Measurements from ENCODE around the gene PPM1M.
A peak's percentile ranks its signal among the peaks of the same experiment; 100 is the strongest.
"Not testable (repeated sequence)": the region's sequence is repeated elsewhere in the genome, so short reads cannot be mapped to it uniquely, and the experiment has no call there.

Gene PPM1M

DNA sequence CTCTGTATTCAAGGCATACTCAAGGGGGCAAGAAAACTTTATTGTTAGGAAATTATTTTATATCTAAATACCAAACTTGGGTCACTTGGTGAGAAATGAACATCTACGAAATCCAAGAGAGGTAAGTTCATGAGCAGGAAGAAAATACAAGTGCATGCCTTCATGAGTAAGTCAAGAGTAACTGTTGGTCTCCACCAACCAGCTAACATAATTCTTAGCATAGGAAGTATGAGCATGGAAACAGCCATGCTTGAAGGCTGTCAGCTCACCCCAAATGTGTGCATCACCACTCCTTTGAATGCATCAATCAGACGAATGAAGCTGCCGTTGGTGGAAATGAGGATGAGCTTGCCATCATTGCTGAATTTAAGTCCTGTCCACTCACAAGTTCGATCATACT, 13.9 kb downstream of the PPM1M start:
- Histone ChIP-seq H3K9me3 (ENCODE audit: control insufficient read depth, insufficient read depth, low read length) (no peaks in the 10 kb centered on the region), H3K27me3 (ENCODE audit: control insufficient read depth, insufficient read depth, low read length) (no peaks in the 10 kb centered on the region), H3K4me3 (ENCODE audit: low read length) (no peak overlapping the region), H3K36me3 (ENCODE audit: control insufficient read depth, insufficient read depth, low read length) (peaks cover 42% of the 10 kb centered on the region; the same call in 1 of the 2 replicates), H3K27ac (ENCODE audit: low read length) (no peak overlapping the region), H3K4me1 (ENCODE audit: control insufficient read depth, insufficient read depth, low read length) (no peaks in the 10 kb centered on the region)
- no CpG with 5 or more reads among the region's 4 CpGs for WGBS (ENCODE audit: insufficient coverage, insufficient read length)
- no peak for DNase-seq (ENCODE audit: low read depth, low spot score)

DNA sequence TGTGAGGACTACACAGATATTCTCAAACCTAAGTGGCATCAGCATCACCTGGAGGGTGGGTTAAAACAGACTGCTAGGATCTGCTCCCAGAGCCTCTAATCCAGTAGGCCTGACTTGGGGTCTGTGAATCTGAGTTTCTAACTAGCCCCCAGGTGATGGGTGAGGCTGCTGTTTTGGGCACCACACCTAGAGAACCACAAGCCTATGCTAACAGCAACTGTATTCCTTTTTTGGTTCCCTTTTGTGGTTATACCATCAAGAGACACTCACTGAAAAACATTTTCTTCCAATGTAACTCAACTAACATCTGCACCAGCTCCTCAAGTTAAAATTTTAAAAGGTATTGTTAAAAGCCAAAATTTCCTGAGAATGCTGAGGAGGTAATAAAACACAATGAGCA, 16.9 kb downstream of the PPM1M start:
- H3K27ac ChIP-seq (ENCODE audit: low read length): no peak overlapping the region
- H3K36me3 ChIP-seq (ENCODE audit: control insufficient read depth, insufficient read depth, low read length): peaks cover 27% of the 10 kb centered on the region; the same call in 1 of the 2 replicates
- DNase-seq (ENCODE audit: low read depth, low spot score): no peak
- no peaks in the 10 kb centered on the region for H3K4me1 ChIP-seq (ENCODE audit: control insufficient read depth, insufficient read depth, low read length)
- no peaks in the 10 kb centered on the region for H3K9me3 ChIP-seq (ENCODE audit: control insufficient read depth, insufficient read depth, low read length)
- H3K27me3 ChIP-seq (ENCODE audit: control insufficient read depth, insufficient read depth, low read length): no peaks in the 10 kb centered on the region
- H3K4me3 ChIP-seq (ENCODE audit: low read length): no peak overlapping the region

DNA sequence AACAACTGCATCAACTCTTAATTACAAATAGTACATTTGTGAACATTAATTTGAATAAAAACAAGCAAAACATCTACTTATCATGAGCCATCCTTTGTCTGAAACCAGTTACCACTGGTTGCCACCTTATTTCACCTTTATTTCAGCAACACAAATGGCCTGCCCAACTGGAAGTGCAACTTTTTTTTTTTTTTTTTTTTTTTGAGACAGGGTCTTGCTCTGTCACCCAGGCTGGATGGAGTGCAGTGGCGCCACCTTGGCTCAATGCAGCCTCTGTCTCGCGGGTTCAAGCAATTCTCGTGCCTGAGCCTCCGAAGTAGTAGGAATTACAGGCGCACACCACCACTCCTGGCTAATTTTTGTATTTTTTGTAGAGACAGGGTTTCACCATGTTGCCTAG, 19.8 kb downstream of the PPM1M start:
- no CpG with 5 or more reads among the region's 6 CpGs for WGBS (ENCODE audit: insufficient coverage, insufficient read length)
- H3K36me3 ChIP-seq (ENCODE audit: control insufficient read depth, insufficient read depth, low read length): peaks cover 14% of the 10 kb centered on the region; the same call in 1 of the 2 replicates
- no peaks in the 10 kb centered on the region for H3K27me3 ChIP-seq (ENCODE audit: control insufficient read depth, insufficient read depth, low read length)
- no peaks in the 10 kb centered on the region for H3K9me3 ChIP-seq (ENCODE audit: control insufficient read depth, insufficient read depth, low read length)
- H3K4me3 ChIP-seq (ENCODE audit: low read length): no peak overlapping the region
- H3K4me1 ChIP-seq (ENCODE audit: control insufficient read depth, insufficient read depth, low read length): no peaks in the 10 kb centered on the region
- no peak for DNase-seq (ENCODE audit: low read depth, low spot score)
- H3K27ac ChIP-seq (ENCODE audit: low read length): no peak overlapping the region

GRCh38 chr3:52268036-52268435, 22.5 kb downstream of the PPM1M start:
- no peaks in the 10 kb centered on the region for H3K4me1 ChIP-seq (ENCODE audit: control insufficient read depth, insufficient read depth, low read length)
- no peak overlapping the region for H3K27ac ChIP-seq (ENCODE audit: low read length)
- H3K27me3 ChIP-seq (ENCODE audit: control insufficient read depth, insufficient read depth, low read length): no peaks in the 10 kb centered on the region
- DNase-seq (ENCODE audit: low read depth, low spot score): no peak
- H3K4me3 ChIP-seq (ENCODE audit: low read length): no peak overlapping the region
- no CpG with 5 or more reads among the region's 7 CpGs for WGBS (ENCODE audit: insufficient coverage, insufficient read length)
- peaks cover 8% of the 10 kb centered on the region; the same call in 1 of the 2 replicates for H3K36me3 ChIP-seq (ENCODE audit: control insufficient read depth, insufficient read depth, low read length)
- H3K9me3 ChIP-seq (ENCODE audit: control insufficient read depth, insufficient read depth, low read length): no peaks in the 10 kb centered on the region; the same call in 1 of the 2 replicates

GRCh38 chr3:52269776-52270175, 24.2 kb downstream of the PPM1M start:
- Histone ChIP-seq H3K9me3 (ENCODE audit: control insufficient read depth, insufficient read depth, low read length) (no peaks in the 10 kb centered on the region; the same call in 1 of the 2 replicates), H3K4me1 (ENCODE audit: control insufficient read depth, insufficient read depth, low read length) (no peaks in the 10 kb centered on the region), H3K27ac (ENCODE audit: low read length) (no peak overlapping the region), H3K4me3 (ENCODE audit: low read length) (no peak overlapping the region), H3K36me3 (ENCODE audit: control insufficient read depth, insufficient read depth, low read length) (peaks cover 7% of the 10 kb centered on the region; the same call in 1 of the 2 replicates), H3K27me3 (ENCODE audit: control insufficient read depth, insufficient read depth, low read length) (no peaks in the 10 kb centered on the region)
- DNase-seq (ENCODE audit: low read depth, low spot score): no peak
- WGBS (ENCODE audit: insufficient coverage, insufficient read length): no CpG with 5 or more reads among the region's 3 CpGs

DNA sequence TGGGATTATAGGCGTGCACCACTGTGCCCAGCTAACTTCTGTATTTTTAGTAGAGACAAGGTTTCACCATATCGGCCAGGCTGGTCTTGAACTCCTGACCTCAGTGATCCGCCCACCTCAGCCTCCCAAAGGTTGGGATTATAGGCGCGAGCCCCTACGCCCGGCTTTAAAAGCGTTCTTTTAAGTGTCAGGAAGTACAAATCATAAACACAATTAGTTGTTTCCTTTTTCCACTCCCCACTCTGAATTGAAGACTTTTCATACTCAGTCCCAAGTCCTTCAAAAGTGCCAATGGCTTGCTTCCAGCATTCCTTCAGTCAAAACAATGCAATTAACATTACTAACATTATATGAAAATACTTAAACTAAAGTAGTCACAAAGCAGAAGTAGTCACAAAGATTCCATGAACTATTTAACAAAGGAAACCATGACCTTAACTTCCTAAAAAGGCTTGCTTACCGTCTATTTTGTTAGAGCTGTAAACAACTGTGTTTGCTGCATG, 24.7 kb downstream of the PPM1M start:
- Histone ChIP-seq H3K27ac (ENCODE audit: low read length) (no peak overlapping the region), H3K27me3 (ENCODE audit: control insufficient read depth, insufficient read depth, low read length) (no peaks in the 10 kb centered on the region), H3K4me1 (ENCODE audit: control insufficient read depth, insufficient read depth, low read length) (no peaks in the 10 kb centered on the region), H3K9me3 (ENCODE audit: control insufficient read depth, insufficient read depth, low read length) (no peaks in the 10 kb centered on the region; the same call in 1 of the 2 replicates), H3K4me3 (ENCODE audit: low read length) (no peak overlapping the region), H3K36me3 (ENCODE audit: control insufficient read depth, insufficient read depth, low read length) (peaks cover 7% of the 10 kb centered on the region; the same call in 1 of the 2 replicates)
- no peak for DNase-seq (ENCODE audit: low read depth, low spot score)
- WGBS (ENCODE audit: insufficient coverage, insufficient read length): no CpG with 5 or more reads among the region's 9 CpGs

- no CpG with 5 or more reads among the region's 9 CpGs for whole genome bisulfite sequencing (ENCODE audit: insufficient coverage, insufficient read length)
- not testable (repeated sequence) for H3K27ac ChIP-seq (ENCODE audit: low read length); H3K4me3 ChIP-seq (ENCODE audit: low read length); DNase-seq (ENCODE audit: low read depth, low spot score); H3K9me3 ChIP-seq (ENCODE audit: control insufficient read depth, insufficient read depth, low read length); H3K27me3 ChIP-seq (ENCODE audit: control insufficient read depth, insufficient read depth, low read length); H3K36me3 ChIP-seq (ENCODE audit: control insufficient read depth, insufficient read depth, low read length); H3K4me1 ChIP-seq (ENCODE audit: control insufficient read depth, insufficient read depth, low read length)
These were observed 26.6 kb downstream of the PPM1M start for GRCh38 chr3:52272172-52272571.

DNA sequence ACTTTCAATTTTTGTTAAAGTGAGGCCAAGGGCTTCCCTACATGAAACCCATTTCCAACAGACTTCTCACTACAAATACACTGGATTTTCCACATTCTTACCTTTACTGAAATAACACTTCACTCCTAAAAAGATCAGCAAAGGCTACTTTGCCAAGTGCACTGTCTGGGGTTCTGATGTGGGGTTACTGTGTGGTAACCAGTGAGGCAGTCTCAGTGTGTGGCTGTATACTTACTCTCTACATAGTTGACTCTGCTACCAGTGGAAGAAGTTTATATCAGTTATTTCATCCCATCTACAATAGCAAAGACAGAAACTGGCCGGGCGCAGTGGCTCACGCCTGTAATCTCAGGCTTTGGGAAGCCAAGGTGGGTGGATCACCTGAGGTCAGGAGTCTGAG, 27.3 kb downstream of the PPM1M start:
- peaks cover 4% of the 10 kb centered on the region; the same call in 1 of the 2 replicates for H3K36me3 ChIP-seq (ENCODE audit: control insufficient read depth, insufficient read depth, low read length)
- H3K27me3 ChIP-seq (ENCODE audit: control insufficient read depth, insufficient read depth, low read length): no peaks in the 10 kb centered on the region
- no peak for DNase-seq (ENCODE audit: low read depth, low spot score)
- no peaks in the 10 kb centered on the region; the same call in 1 of the 2 replicates for H3K9me3 ChIP-seq (ENCODE audit: control insufficient read depth, insufficient read depth, low read length)
- H3K4me1 ChIP-seq (ENCODE audit: control insufficient read depth, insufficient read depth, low read length): no peaks in the 10 kb centered on the region
- H3K4me3 ChIP-seq (ENCODE audit: low read length): no peak overlapping the region
- no peak overlapping the region for H3K27ac ChIP-seq (ENCODE audit: low read length)
- no CpG with 5 or more reads among the region's 3 CpGs for WGBS (ENCODE audit: insufficient coverage, insufficient read length)

DNA sequence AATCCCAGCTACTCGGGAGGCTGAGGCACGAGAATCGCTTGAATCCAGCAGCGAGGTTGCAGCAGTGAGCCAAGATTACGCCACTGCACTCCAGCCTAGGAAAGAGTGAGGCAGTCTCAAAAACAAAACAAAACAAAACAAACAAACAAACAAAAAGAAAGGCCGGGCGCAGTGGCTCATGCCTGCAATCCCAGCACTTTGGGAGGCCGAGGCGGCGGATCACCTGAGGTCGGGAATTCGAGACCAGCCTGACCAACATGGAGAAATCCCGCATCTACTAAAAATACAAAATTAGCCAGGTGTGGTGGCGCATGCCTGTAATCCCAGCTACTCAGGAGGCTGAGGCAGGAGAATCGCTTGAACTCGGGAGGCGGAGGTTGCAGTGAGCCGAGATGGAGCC, 29.2 kb downstream of the PPM1M start:
- not testable (repeated sequence) for H3K4me3 ChIP-seq (ENCODE audit: low read length); H3K27me3 ChIP-seq (ENCODE audit: control insufficient read depth, insufficient read depth, low read length); H3K36me3 ChIP-seq (ENCODE audit: control insufficient read depth, insufficient read depth, low read length); DNase-seq (ENCODE audit: low read depth, low spot score); H3K9me3 ChIP-seq (ENCODE audit: control insufficient read depth, insufficient read depth, low read length); H3K4me1 ChIP-seq (ENCODE audit: control insufficient read depth, insufficient read depth, low read length); H3K27ac ChIP-seq (ENCODE audit: low read length)
- no CpG with 5 or more reads among the region's 18 CpGs for WGBS (ENCODE audit: insufficient coverage, insufficient read length)

GRCh38 chr3:52277071-52277964, 31.8 kb downstream of the PPM1M start:
- Histone ChIP-seq H3K27ac (ENCODE audit: low read length) (no peak overlapping the region), H3K9me3 (ENCODE audit: control insufficient read depth, insufficient read depth, low read length) (no peaks in the 10 kb centered on the region), H3K27me3 (ENCODE audit: control insufficient read depth, insufficient read depth, low read length) (no peaks in the 10 kb centered on the region), H3K4me1 (ENCODE audit: control insufficient read depth, insufficient read depth, low read length) (no peaks in the 10 kb centered on the region), H3K4me3 (ENCODE audit: low read length) (peak overlapping the region; percentile 85; the same call in 1 of the 2 replicates), H3K36me3 (ENCODE audit: control insufficient read depth, insufficient read depth, low read length) (no peaks in the 10 kb centered on the region)
- no peak for DNase-seq (ENCODE audit: low read depth, low spot score)
- no CpG with 5 or more reads among the region's 28 CpGs for WGBS (ENCODE audit: insufficient coverage, insufficient read length)
